ENCODE measurements around the gene MT1G.
"Not testable (repeated sequence)": the region's sequence is repeated elsewhere in the genome, so short reads cannot be mapped to it uniquely, and the experiment has no call there.

The MT1G gene

GRCh38 chr16:56670620-56670934 is 2.7 kb upstream of the MT1G start:
- no peak for DNase-seq
- H3K36me3 Mint-ChIP-seq (ENCODE audit: low read depth), result no peaks in the 10 kb centered on the region
- no peak overlapping the region for H3K27ac Mint-ChIP-seq
- H3K4me3 Mint-ChIP-seq, result no peak overlapping the region
- no peak for TF ChIP-seq CTCF (IDR thresholded peaks at IDR 0.05)
- peaks cover 12% of the 10 kb centered on the region for H3K4me1 Mint-ChIP-seq
- H3K9me3 Mint-ChIP-seq, result no peaks in the 10 kb centered on the region
- peaks cover 100% of the 10 kb centered on the region for H3K27me3 Mint-ChIP-seq (ENCODE audit: low read depth, poor library complexity)

GRCh38 chr16:56669840-56670619 is 2.2 kb upstream of the MT1G start:
- H3K27ac Mint-ChIP-seq, result no peak overlapping the region
- no peak for TF ChIP-seq CTCF (IDR thresholded peaks at IDR 0.05)
- no peaks in the 10 kb centered on the region for H3K9me3 Mint-ChIP-seq
- DNase-seq, result no peak
- no peak overlapping the region for H3K4me3 Mint-ChIP-seq
- H3K4me1 Mint-ChIP-seq, result peaks cover 7% of the 10 kb centered on the region
- H3K27me3 Mint-ChIP-seq (ENCODE audit: low read depth, poor library complexity), result peaks cover 100% of the 10 kb centered on the region
- H3K36me3 Mint-ChIP-seq (ENCODE audit: low read depth), result no peaks in the 10 kb centered on the region

GRCh38 chr16:56669005-56669839 is 1.4 kb upstream of the MT1G start, which contains the start of gene MT1H:
Gene MT1H, plus strand, starts transcription at chr16:56669814. Its CDS starts 71 bp downstream, at chr16:56669885.
- Mint-ChIP-seq H3K36me3 (ENCODE audit: low read depth) (no peaks in the 10 kb centered on the region), H3K27ac (no peak within 1 kb of the TSS), H3K4me1 (peaks cover 7% of the 10 kb centered on the region), H3K9me3 (no peaks in the 10 kb centered on the region), H3K27me3 (ENCODE audit: low read depth, poor library complexity) (peaks cover 100% of the 10 kb centered on the region), H3K4me3 (no peak within 1 kb of the TSS)
- no peak for DNase-seq
- TF ChIP-seq CTCF (IDR thresholded peaks at IDR 0.05), result no peak

- Mint-ChIP-seq H3K27me3 (ENCODE audit: low read depth, poor library complexity) (peaks cover 100% of the 10 kb centered on the region), H3K4me1 (peaks cover 20% of the 10 kb centered on the region)
- H3K27ac Mint-ChIP-seq; DNase-seq; H3K9me3 Mint-ChIP-seq; H3K4me3 Mint-ChIP-seq; H3K36me3 Mint-ChIP-seq (ENCODE audit: low read depth): not testable (repeated sequence)
Observed at GRCh38 chr16:56665286-56666261, 2.3 kb downstream of the MT1G start.

GRCh38 chr16:56664506-56664905 is 3.4 kb downstream of the MT1G start:
- Mint-ChIP-seq H3K27me3 (ENCODE audit: low read depth, poor library complexity) (peaks cover 100% of the 10 kb centered on the region), H3K4me3 (no peak overlapping the region), H3K9me3 (no peaks in the 10 kb centered on the region), H3K36me3 (ENCODE audit: low read depth) (no peaks in the 10 kb centered on the region), H3K4me1 (peaks cover 20% of the 10 kb centered on the region), H3K27ac (no peak overlapping the region)
- TF ChIP-seq CTCF (IDR thresholded peaks at IDR 0.05), result no peak
- DNase-seq, result no peak

Measured in nephron progenitor cell (in vitro differentiated cells).